GM18867 (cell line): Measurements from ENCODE around the gene BNC1.
"Not testable (repeated sequence)": the region's sequence is repeated elsewhere in the genome, so short reads cannot be mapped to it uniquely, and the experiment has no call there.

Experiments
- ATAC-seq: cut with Tn5 transposase; IDR thresholded peaks from one replicate; pipeline ENCODE4 v1.9.1; 2021; ENCODE audit warnings: mild to moderate bottlenecking, moderate library complexity; ENCODE audit not compliant: unreplicated experiment

BNC1 gene

GRCh38 chr15:83295417-83295816 lies 11.0 kb upstream of the BNC1 start:
- ATAC-seq = no peak

GRCh38 chr15:83293201-83293600 lies 8.7 kb upstream of the BNC1 start:
- ATAC-seq = no peak

- ATAC-seq = no peak
Measured at GRCh38 chr15:83292317-83292716, 7.9 kb upstream of the BNC1 start.

GRCh38 chr15:83290236-83290635 lies 5.8 kb upstream of the BNC1 start:
- no peak for ATAC-seq

GRCh38 chr15:83289160-83289559 lies 4.7 kb upstream of the BNC1 start:
- ATAC-seq = no peak

GRCh38 chr15:83288381-83288801 lies 3.9 kb upstream of the BNC1 start:
- ATAC-seq = no peak

GRCh38 chr15:83287541-83288027 lies 3.1 kb upstream of the BNC1 start:
- no peak for ATAC-seq

- no peak for ATAC-seq
Measured at GRCh38 chr15:83285979-83286553, 1.6 kb upstream of the BNC1 start.

- no peak for ATAC-seq
Measured at GRCh38 chr15:83285284-83285978, 967 bp upstream of the BNC1 start.

GRCh38 chr15:83283813-83284558 lies 478 bp downstream of the BNC1 start:
- no peak for ATAC-seq

- no peak for ATAC-seq
Measured at GRCh38 chr15:83283138-83283812, 1.2 kb downstream of the BNC1 start.

GRCh38 chr15:83282776-83283137 lies 1.7 kb downstream of the BNC1 start:
- ATAC-seq = no peak

- ATAC-seq = no peak
Measured at GRCh38 chr15:83282141-83282540, 2.3 kb downstream of the BNC1 start.

GRCh38 chr15:83278191-83278590 lies 6.3 kb downstream of the BNC1 start:
- ATAC-seq = no peak

- no peak for ATAC-seq
Measured at GRCh38 chr15:83276661-83277060, 7.8 kb downstream of the BNC1 start.

- no peak for ATAC-seq
Measured at GRCh38 chr15:83275412-83275811, 9.1 kb downstream of the BNC1 start.

GRCh38 chr15:83270176-83270575 lies 14.3 kb downstream of the BNC1 start:
- ATAC-seq = no peak

GRCh38 chr15:83268147-83268546 lies 16.3 kb downstream of the BNC1 start:
- no peak for ATAC-seq

GRCh38 chr15:83262594-83263315 lies 21.7 kb downstream of the BNC1 start:
- no peak for ATAC-seq

GRCh38 chr15:83262181-83262580 lies 22.3 kb downstream of the BNC1 start:
- not testable (repeated sequence) for ATAC-seq

- ATAC-seq = no peak
Measured at GRCh38 chr15:83250781-83251180, 33.7 kb downstream of the BNC1 start.
